C4-2B (cell line): ENCODE data around the gene CC2D1B.

Experiments used
- H3K27ac ChIP-seq: fragments of 450-650 bp; 2 replicates; pipeline ENCODE4 v1.5.1; 2017
- CTCF ChIP-seq: fragments of 450-650 bp; conservative IDR thresholded peaks from 2 replicates; pipeline ENCODE4 v1.5.1; 2017; ENCODE audit warnings: mild to moderate bottlenecking
- ZFX ChIP-seq: fragments of 450-650 bp; IDR thresholded peaks from 2 replicates; pipeline ENCODE4 v1.6.1; 2017

CC2D1B gene

GRCh38 chr1:52328615-52329014 lies 37.4 kb downstream of the CC2D1B start:
- no peak overlapping the region for H3K27ac ChIP-seq
- TF ChIP-seq CTCF (no peak), ZFX (no peak)

- no peak for TF ChIP-seq CTCF
- no peak for TF ChIP-seq ZFX
- no peak overlapping the region for H3K27ac ChIP-seq
Measured at GRCh38 chr1:52325786-52326185, 40.2 kb downstream of the CC2D1B start.

GRCh38 chr1:52323731-52324130 lies 42.3 kb downstream of the CC2D1B start:
- TF ChIP-seq CTCF (no peak), ZFX (no peak)
- no peak overlapping the region for H3K27ac ChIP-seq

- no peak for TF ChIP-seq CTCF
- no peak for TF ChIP-seq ZFX
Measured at GRCh38 chr1:52321061-52321460, 44.9 kb downstream of the CC2D1B start.

GRCh38 chr1:52306227-52307006 lies 59.6 kb downstream of the CC2D1B start:
- H3K27ac ChIP-seq = peak overlapping the region; percentile 22; the same call in 1 of the 2 replicates
- no peak for TF ChIP-seq ZFX

More at GRCh38 chr1:52321061-52321460, 44.9 kb downstream of the CC2D1B start:
- no peak overlapping the region for H3K27ac ChIP-seq

- peak overlapping the region; percentile 22; the same call in 1 of the 2 replicates for H3K27ac ChIP-seq
- TF ChIP-seq CTCF (no peak), ZFX (no peak)
Measured at GRCh38 chr1:52305417-52306226, 60.4 kb downstream of the CC2D1B start.
